Hematopoietic multipotent progenitor cell (in vitro differentiated cells): ENCODE measurements around the gene TMEM131L. TPM values are rescaled to one million over a fixed set of nuclear protein-coding genes. Genes with fewer than 3 reads are reported as not detected.
"Not testable (repeated sequence)": the region's sequence is repeated elsewhere in the genome, so short reads cannot be mapped to it uniquely, and the experiment has no call there.

Experiments used
- DNase-seq, 3 donors: peaks; one replicate each; pipeline ENCODE4 v3.0.0-alpha.2; 2011 to 2015; ENCODE audit warnings: low read depth in 2 of 3, low spot score in 2 of 3
- total RNA-seq: library from RNA; depleted of rRNA; stranded (reverse); fragments of >200 nt; gene quantifications from one replicate; pipeline ENCODE4 v1.2.3, GENCODE V29; 2012

The TMEM131L gene
- total RNA-seq, 1 donor: 19.7 TPM

DNA sequence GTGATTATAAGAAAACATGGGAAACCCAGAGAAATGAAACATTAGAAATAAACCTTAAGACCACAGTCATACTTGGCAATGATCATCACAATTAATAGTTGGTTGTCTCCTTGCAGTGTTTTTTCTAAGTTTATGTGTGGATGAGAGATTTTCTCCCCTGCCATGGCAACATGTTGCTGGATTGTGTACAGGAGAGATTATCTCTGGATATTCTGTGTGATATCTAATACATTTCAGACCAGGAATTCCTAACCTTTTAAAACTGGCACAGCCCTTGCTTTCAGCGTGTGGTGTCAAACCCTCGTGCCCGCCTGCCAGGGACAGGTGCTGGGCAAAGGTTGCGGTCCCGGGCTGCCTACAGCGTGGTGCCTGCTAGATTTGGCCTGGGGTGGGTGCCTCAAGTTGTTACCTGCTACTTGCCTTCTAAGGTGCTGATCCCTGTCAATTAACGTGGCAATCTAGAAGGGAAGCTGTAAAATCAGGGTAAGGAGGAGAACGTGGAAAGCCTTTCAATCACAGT is 100.5 kb downstream of the TMEM131L start:
- no peak for DNase-seq

DNA sequence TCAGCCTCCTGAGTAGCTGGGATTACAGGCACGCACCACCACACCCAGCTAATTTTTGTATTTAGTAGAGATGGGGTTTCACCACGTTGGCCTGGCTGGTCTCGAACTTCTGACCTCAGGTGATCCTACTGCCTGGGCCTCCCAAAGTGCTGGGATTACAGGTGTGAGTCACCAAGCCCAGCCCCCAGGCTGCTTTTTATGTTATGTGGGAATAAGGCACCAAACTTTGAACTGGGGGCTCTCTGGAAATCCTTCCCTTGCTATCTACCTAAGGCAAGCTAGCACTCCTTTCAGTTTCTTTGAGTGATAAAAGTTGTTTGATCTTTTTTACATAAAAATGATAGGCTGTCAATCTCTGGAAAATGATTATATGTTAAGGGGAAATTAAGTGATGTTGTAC is 101.5 kb downstream of the TMEM131L start:
- not testable (repeated sequence) for DNase-seq

- no peak for DNase-seq
Observed at GRCh38 chr4:153570228-153570973, 104.2 kb downstream of the TMEM131L start.

GRCh38 chr4:153571006-153571545 is 104.9 kb downstream of the TMEM131L start:
- no peak for DNase-seq

DNA sequence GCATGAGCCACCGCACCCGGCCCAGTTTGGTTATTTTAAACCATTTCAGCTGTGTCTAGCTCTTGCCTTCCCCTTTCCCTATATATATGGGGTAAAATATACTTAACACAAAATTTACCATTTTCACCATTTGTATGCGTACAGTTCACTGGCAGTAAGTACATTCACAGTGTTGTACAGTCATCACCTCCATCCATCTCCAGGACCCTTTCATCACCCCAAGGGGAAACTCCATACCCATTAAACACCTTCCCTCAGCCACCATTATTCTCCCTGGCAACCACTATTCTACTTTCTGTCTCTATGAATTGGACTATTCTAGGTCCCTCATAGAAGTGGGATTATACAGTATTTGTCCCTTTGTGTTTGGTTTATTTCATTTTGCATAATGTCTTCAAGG is 106.4 kb downstream of the TMEM131L start:
- no peak for DNase-seq

DNA sequence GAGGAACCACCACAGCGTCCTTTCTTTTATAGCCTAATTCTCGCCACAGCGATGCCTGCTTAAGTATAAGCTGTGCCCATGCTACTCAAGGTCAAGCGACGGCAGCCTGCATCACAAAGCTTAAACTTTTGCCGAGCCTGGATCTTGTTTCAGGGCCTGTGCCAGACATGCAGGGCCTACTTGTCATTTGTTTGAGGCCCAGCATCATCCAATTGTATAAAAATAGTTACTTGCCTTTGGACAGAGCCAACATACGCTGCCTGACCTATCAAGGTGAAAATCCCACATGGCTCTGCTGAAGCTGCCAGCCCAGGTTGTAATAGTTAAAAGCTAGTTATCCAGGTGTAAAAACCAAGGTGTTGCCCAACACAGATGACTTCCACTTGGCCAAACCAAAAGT is 107.1 kb downstream of the TMEM131L start:
- no peak for DNase-seq

GRCh38 chr4:153573881-153574802 is 108.0 kb downstream of the TMEM131L start:
- peak; percentile 19 to 82 (median 57) for DNase-seq

DNA sequence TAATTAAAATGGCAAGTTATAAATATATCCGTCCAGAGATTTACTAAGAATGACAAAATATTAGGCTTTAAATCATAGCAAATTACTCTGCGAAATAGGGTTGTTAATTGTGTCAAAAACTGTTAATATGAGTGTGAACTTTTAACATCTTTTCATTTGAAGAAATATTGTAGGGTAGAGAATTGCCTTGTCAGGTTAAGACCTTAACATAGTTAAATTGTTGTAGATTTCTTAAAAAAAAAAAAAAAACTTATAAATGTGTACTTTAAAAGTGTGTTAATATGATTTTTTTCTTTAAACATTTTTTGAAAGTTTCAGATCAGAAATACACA is 110.2 kb downstream of the TMEM131L start:
- DNase-seq: no peak

DNA sequence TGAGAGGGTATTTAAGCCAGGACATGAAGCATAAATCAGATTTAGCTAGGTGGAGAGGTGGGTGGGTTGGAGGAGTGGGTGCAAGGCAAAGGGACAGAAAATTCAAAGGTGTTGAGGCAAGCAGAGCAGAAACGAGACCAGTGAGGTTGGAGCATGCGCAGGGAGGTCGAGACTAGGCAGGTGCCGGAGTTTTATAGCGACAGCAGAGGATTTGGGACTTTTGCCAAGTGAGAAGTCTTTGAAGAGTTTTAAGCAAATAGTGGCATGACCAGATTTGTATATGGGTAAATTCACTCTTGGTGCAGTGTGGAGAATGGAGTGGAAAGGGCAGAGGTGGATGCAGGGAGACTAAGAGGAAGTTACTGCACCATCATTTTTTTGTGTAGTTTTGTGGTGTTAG is 110.9 kb downstream of the TMEM131L start:
- no peak for DNase-seq

- DNase-seq: no peak
Observed at GRCh38 chr4:153579410-153579809, 113.2 kb downstream of the TMEM131L start.

- DNase-seq: peak in 1 of 3 donors; percentile 15
Observed at GRCh38 chr4:153579872-153580271, 113.7 kb downstream of the TMEM131L start.

DNA sequence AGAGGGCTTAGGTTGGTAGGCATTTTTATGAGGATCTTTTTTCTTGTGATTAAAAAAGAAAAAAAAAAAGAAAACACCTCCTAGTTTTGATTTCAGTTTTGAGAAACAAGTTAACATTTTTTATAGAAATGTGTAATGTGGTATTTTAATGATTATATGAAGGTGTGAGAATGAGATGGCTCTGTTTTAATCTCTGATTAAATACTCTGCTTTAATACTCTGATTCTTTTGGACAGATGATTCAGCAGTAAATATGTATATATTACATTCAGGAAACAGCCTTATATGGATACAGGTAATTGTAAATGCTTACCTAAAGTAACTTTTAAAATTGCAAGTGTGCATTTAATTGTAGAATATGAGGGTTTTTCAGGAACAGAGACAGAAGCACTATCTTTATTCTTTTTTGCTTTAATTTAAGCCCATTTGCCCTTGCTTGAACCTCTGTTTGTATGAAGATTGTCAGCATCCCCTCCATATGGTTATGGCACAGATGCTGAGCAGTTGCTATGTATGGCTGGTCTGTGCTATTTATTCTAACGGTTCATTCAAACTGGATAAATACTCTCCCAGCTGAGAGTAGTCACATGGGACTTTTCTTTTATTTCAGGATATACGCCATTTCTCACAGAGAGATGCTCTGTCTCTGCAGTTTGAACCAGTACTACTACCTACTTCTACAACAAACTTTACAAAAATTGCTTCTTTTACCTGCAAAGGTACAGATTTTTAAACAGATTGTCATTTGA is 117.0 kb downstream of the TMEM131L start:
- no peak for DNase-seq

DNA sequence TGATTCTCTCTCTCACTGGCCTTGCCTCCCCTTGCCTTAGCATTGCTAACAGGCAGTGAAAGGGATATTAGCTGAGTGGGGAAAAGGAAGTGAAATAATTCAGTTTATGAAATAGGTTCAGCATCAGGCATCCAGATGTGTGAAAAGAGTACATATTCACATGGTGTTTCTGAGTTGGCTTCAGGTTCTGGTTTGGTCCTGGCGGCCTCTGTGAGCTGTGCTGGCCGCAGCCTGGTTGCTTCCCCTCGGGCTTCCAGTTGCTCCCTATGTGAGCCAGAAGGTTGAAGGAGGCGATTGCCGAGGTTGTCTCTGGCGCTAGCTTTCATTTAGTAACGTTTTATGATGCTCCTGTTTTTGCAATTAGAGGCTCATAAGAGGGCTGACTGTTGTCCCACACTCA is 118.9 kb downstream of the TMEM131L start:
- DNase-seq: no peak

DNA sequence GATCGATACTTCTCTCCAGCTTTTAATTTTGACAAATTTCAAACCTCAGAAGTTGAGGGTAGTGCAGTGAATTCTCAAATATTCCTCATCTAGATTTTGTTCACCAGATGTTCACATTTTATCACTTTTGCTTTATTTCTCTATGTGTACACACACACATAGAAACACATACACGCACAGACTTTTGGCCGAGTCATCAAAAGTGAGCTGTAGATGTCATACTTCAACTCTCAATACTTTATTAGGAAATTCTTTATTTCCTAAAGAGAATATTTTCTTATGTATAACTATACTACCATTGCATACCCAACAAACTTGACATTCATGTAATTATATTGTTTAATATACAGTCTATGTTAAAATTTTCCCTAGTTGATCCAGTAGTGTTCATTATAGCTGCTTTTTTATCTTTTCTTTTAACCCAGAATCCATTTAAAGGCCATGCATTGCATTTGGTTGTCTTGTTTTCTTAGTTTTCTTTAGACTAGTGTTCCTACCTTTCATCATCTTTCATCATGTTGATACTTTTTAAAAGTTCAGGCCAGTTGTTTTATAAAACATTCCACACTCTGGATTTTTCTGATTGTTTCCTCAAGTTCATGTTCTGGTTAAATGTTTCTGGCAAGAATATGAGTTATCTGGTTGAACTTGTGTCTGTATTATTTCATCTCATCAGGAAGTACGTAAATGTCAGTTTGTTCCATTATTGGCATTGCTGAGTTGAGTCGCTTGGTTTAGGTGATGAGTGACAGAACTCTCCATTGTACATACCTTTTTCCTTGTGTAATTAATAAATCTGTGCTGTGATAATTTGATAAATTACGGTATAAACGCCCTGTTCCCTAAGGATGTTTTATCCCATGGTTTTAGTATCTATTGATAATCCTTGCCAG is 123.8 kb downstream of the TMEM131L start:
- no peak for DNase-seq

- DNase-seq: no peak
Observed at GRCh38 chr4:153591441-153591840, 125.3 kb downstream of the TMEM131L start.

DNA sequence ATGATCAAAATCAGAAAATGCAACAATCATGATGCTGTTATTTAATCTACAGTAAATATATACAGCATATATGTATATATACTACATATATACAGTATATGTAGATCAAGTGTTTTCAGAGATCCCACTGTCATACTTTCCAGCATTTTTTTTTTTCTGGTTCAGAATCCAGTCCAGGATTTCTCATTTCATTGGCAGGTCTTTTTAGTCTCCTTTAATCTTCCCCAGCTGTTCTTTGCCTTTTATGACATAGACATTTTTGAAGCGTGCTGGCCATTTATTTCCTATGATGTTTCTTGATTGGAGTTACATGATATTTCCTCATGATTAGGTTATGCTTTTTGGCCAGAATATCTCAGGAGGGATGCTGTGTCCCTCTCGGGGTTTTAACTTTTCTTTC is 125.9 kb downstream of the TMEM131L start:
- DNase-seq: no peak

GRCh38 chr4:153593161-153593560 is 127.0 kb downstream of the TMEM131L start:
- no peak for DNase-seq

GRCh38 chr4:153594210-153594609 is 128.1 kb downstream of the TMEM131L start:
- no peak for DNase-seq

- DNase-seq: no peak
Observed at GRCh38 chr4:153595894-153596601, 129.9 kb downstream of the TMEM131L start.
